Measurements from ENCODE around the gene MAPT. TPM values are rescaled to one million over a fixed set of nuclear protein-coding genes. Genes with fewer than 3 reads are reported as not detected.

MAPT gene
- polyA plus RNA-seq, 3 donors = 0.04 TPM; not detected in 2

GRCh38 chr17:46064460-46064859 lies 170.1 kb downstream of the MAPT start:
- WGBS (ENCODE audit: insufficient coverage) = no CpG with 5 or more reads among the region's 1 CpG

GRCh38 chr17:46071796-46072195 lies 177.4 kb downstream of the MAPT start:
- no peak for TF ChIP-seq CTCF (IDR thresholded peaks at IDR 0.05)
- Histone ChIP-seq H3K27ac (ENCODE audit: low read depth in 1 of 2, low read length in 2 of 2) (no peak overlapping the region), H3K9me3 (replicated peaks in 1 of 2; ENCODE audit: control insufficient read depth in 1 of 2, insufficient read depth in 1 of 2, low read length in 2 of 2) (no peaks in the 10 kb centered on the region), H4K20me1 (ENCODE audit: insufficient read depth, low read length) (peaks cover 95% of the 10 kb centered on the region), H3K79me2 (ENCODE audit: insufficient read depth, low read length) (peaks cover 53% of the 10 kb centered on the region), H3K36me3 (replicated peaks in 1 of 2; ENCODE audit: control insufficient read depth in 1 of 2, insufficient read depth in 2 of 2, low read length in 2 of 2) (peaks cover 13 to 71% of the 10 kb centered on the region in 2 donors), H3K4me3 (replicated peaks in 1 of 3; ENCODE audit: low read depth in 2 of 3, low read length in 3 of 3) (no peak overlapping the region), H3K27me3 (ENCODE audit: control insufficient read depth in 2 of 2, insufficient read depth in 2 of 2, low read length in 2 of 2) (no peaks in the 10 kb centered on the region), H2AFZ (ENCODE audit: insufficient read depth, low read depth, low read length, poor library complexity, severe bottlenecking) (no peak overlapping the region), H3K9ac (ENCODE audit: insufficient read depth, low read length, poor library complexity, severe bottlenecking) (no peak overlapping the region), H3K4me1 (ENCODE audit: control insufficient read depth in 1 of 2, insufficient read depth in 2 of 2, low read length in 2 of 2) (no peaks in the 10 kb centered on the region), H3K4me2 (replicated peaks; ENCODE audit: extremely low read depth, low read length, poor library complexity, severe bottlenecking) (no peak overlapping the region)
- H3K27ac Mint-ChIP-seq = no peak overlapping the region
- H3K4me3 Mint-ChIP-seq = no peak overlapping the region
- H3K36me3 Mint-ChIP-seq = peaks cover 19 to 36% of the 10 kb centered on the region in 2 donors
- no peaks in the 10 kb centered on the region for H3K4me1 Mint-ChIP-seq
- no peak for DNase-seq
- no peaks in the 10 kb centered on the region for H3K9me3 Mint-ChIP-seq
- H3K27me3 Mint-ChIP-seq (ENCODE audit: low read depth in 3 of 3) = no peaks in the 10 kb centered on the region
- intact Hi-C loops (cut with micrococcal nuclease) = no loop called here
- WGBS (ENCODE audit: insufficient coverage) = no CpG with 5 or more reads among the region's 5 CpGs

More at GRCh38 chr17:46064460-46064859, 170.1 kb downstream of the MAPT start:
- no peaks in the 10 kb centered on the region for H3K4me1 Mint-ChIP-seq
- peak overlapping the region in 3 of 7 donors; percentile 25 to 66 (median 32) for H3K27ac Mint-ChIP-seq
- Histone ChIP-seq H3K36me3 (replicated peaks in 1 of 2; ENCODE audit: control insufficient read depth in 1 of 2, insufficient read depth in 2 of 2, low read length in 2 of 2) (peaks cover 53 to 95% of the 10 kb centered on the region in 2 donors), H3K9me3 (replicated peaks in 1 of 2; ENCODE audit: control insufficient read depth in 1 of 2, insufficient read depth in 1 of 2, low read length in 2 of 2) (no peaks in the 10 kb centered on the region), H3K4me1 (ENCODE audit: control insufficient read depth in 1 of 2, insufficient read depth in 2 of 2, low read length in 2 of 2) (no peaks in the 10 kb centered on the region), H4K20me1 (ENCODE audit: insufficient read depth, low read length) (peaks cover 75% of the 10 kb centered on the region), H3K9ac (ENCODE audit: insufficient read depth, low read length, poor library complexity, severe bottlenecking) (no peak overlapping the region), H2AFZ (ENCODE audit: insufficient read depth, low read depth, low read length, poor library complexity, severe bottlenecking) (no peak overlapping the region), H3K4me2 (replicated peaks; ENCODE audit: extremely low read depth, low read length, poor library complexity, severe bottlenecking) (no peak overlapping the region), H3K79me2 (ENCODE audit: insufficient read depth, low read length) (peaks cover 8% of the 10 kb centered on the region), H3K27me3 (ENCODE audit: control insufficient read depth in 2 of 2, insufficient read depth in 2 of 2, low read length in 2 of 2) (no peaks in the 10 kb centered on the region), H3K4me3 (replicated peaks in 1 of 3; ENCODE audit: low read depth in 2 of 3, low read length in 3 of 3) (no peak overlapping the region), H3K27ac (ENCODE audit: low read depth in 1 of 2, low read length in 2 of 2) (no peak overlapping the region)
- H3K36me3 Mint-ChIP-seq = peaks cover 56 to 72% of the 10 kb centered on the region in 2 donors
- no peaks in the 10 kb centered on the region for H3K9me3 Mint-ChIP-seq
- no peak for TF ChIP-seq CTCF (IDR thresholded peaks at IDR 0.05)
- H3K27me3 Mint-ChIP-seq (ENCODE audit: low read depth in 3 of 3) = no peaks in the 10 kb centered on the region
- H3K4me3 Mint-ChIP-seq = no peak overlapping the region
- intact Hi-C loops (cut with micrococcal nuclease) = no loop called here
- no peak for DNase-seq
